Endothelial cell of coronary artery (primary cell): ENCODE data around the gene NEUROG3. TPM values are rescaled to one million over a fixed set of nuclear protein-coding genes. Genes with fewer than 3 reads are reported as not detected.

Experiments used
- total RNA-seq: library from RNA; depleted of rRNA; stranded (reverse); fragments of >200 nt; gene quantifications from 2 replicates; pipeline ENCODE4 v1.2.3, GENCODE V29; 2014

NEUROG3 gene, protein sequence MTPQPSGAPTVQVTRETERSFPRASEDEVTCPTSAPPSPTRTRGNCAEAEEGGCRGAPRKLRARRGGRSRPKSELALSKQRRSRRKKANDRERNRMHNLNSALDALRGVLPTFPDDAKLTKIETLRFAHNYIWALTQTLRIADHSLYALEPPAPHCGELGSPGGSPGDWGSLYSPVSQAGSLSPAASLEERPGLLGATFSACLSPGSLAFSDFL
- not detected in 2 replicates for total RNA-seq

DNA sequence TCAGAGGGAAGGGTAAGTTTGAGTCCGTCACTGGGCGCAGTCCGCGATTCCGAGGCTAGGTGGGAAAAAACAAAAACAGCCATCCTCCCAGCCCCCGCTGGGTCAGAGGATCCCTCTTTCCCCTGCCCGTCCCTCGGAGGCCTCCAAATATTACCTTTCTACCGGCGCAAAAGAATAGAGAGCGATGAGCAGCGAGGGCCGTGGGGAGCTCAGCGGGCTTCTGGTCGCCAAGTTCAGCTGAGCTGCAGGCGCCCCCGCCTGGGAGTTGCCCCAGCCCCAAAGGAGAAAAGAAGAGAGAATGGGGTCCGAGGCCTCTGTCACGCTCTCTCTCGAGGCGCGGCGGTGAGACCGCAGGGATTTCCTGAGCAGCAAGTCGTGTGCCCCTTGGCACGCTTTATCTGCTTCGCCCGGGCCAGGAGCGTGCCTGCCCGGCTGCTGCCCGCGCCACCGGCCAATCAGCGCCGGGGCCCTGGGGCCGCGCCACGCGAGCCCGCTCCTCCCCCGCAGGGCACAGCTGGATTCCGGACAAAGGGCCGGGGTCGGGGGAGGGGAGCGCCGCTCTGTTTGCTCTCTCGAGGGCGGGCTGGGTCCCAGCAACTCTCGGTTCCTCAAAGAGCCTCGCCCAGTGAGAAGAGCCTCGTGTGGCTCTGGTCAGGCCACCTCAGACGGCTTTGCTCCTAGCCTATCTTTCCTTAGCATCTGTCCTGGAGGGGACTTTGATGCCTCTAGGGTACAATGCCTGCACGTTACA, at the start of gene NEUROG3:
TSS of gene NEUROG3 (minus strand) at position 367 of the 751 bp plus-strand sequence. CDS start 379 bp downstream, outside the sequence.

Other genes starting within 250 kb of the NEUROG3 start
- 0.09 TPM in 2 replicates for gene TACR2, start 156.5 kb downstream of the NEUROG3 start, total RNA-seq
- gene TSPAN15, start 122.0 kb downstream of the NEUROG3 start, total RNA-seq, result 48.3 and 70.5 TPM in 2 replicates
- 0.18 and 0.28 TPM in 2 replicates for gene FAM241B, start 56.8 kb upstream of the NEUROG3 start, total RNA-seq
- 18.3 and 36.0 TPM in 2 replicates for gene COL13A1, start 228.5 kb upstream of the NEUROG3 start, total RNA-seq